DOHH2 (cell line): ENCODE data around the gene UBD.

Experiments used
- H3F3A ChIP-seq: fragments of 200-600 bp; sonication (generic), shearing (Covaris generic); 2 replicates; pipeline ENCODE4 v1.6.0; 2016; ENCODE audit warnings: antibody characterized with exemption, mild to moderate bottlenecking; ENCODE audit not compliant: control insufficient read depth, insufficient read depth
- H3K27ac ChIP-seq: fragments of 200-600 bp; sonication (generic); 2 replicates; pipeline ENCODE4 v1.5.1; 2014; ENCODE audit warnings: low read depth, mild to moderate bottlenecking, low read length, moderate library complexity
- H3K27me3 ChIP-seq: fragments of 200-600 bp; sonication (generic); 2 replicates; pipeline ENCODE4 v1.6.1; 2014; ENCODE audit warnings: mild to moderate bottlenecking, low read length, mixed read lengths; ENCODE audit not compliant: control insufficient read depth
- H3K36me3 ChIP-seq: fragments of 200-600 bp; sonication (generic); 2 replicates; pipeline ENCODE4 v1.6.1; 2014; ENCODE audit warnings: mild to moderate bottlenecking, low read length, moderate library complexity, mixed read lengths; ENCODE audit not compliant: control insufficient read depth
- H3K4me1 ChIP-seq: fragments of 200-600 bp; sonication (generic); 2 replicates; pipeline ENCODE4 v1.6.1; 2014; ENCODE audit warnings: mild to moderate bottlenecking, low read length, mixed read lengths; ENCODE audit not compliant: control insufficient read depth
- H3K4me2 ChIP-seq: fragments of 200-600 bp; sonication (generic); 2 replicates; pipeline ENCODE4 v1.6.0; 2014; ENCODE audit warnings: mild to moderate bottlenecking, low read length, moderate library complexity
- H3K4me3 ChIP-seq: fragments of 200-600 bp; sonication (generic); 2 replicates; pipeline ENCODE4 v1.5.1; 2014; ENCODE audit warnings: mild to moderate bottlenecking, low read length, mixed read lengths
- H3K79me2 ChIP-seq: fragments of 200-600 bp; sonication (generic); 2 replicates; pipeline ENCODE4 v1.6.1; 2014; ENCODE audit warnings: mild to moderate bottlenecking, low read length, mixed read lengths; ENCODE audit not compliant: control insufficient read depth
- H3K9me2 ChIP-seq: fragments of 200-600 bp; sonication (generic); replicated peaks from 2 replicates; pipeline ENCODE4 v1.6.1; 2014; ENCODE audit warnings: mild to moderate bottlenecking, low read length, mixed read lengths; ENCODE audit not compliant: control insufficient read depth
- H3K9me3 ChIP-seq: fragments of 200-600 bp; sonication (generic); 2 replicates; pipeline ENCODE4 v1.6.1; 2014; ENCODE audit warnings: antibody characterized with exemption, low read length, mixed read lengths; ENCODE audit not compliant: control insufficient read depth, insufficient read depth
- H4K20me1 ChIP-seq: fragments of 200-600 bp; sonication (generic); 2 replicates; pipeline ENCODE4 v1.6.0; 2014; ENCODE audit warnings: low read depth, mild to moderate bottlenecking, antibody characterized with exemption, low read length, moderate library complexity; ENCODE audit not compliant: control insufficient read depth, insufficient read depth
- EZH2phosphoT487 ChIP-seq: fragments of 200-600 bp; sonication (generic); IDR thresholded peaks from 2 replicates; pipeline ENCODE4 v1.6.1; 2017; ENCODE audit warnings: borderline replicate concordance, mild to moderate bottlenecking, antibody characterized with exemption, low read length, moderate library complexity, mixed read lengths
- TF ChIP-seq, protein P1 (sequence below): fragments of 200-600 bp; sonication (generic); IDR thresholded peaks from one replicate; pipeline ENCODE4 v1.5.1; 2014; ENCODE audit warnings: antibody characterized with exemption, mild to moderate bottlenecking, low read depth, low read length; ENCODE audit not compliant: poor library complexity, severe bottlenecking

The UBD gene

DNA sequence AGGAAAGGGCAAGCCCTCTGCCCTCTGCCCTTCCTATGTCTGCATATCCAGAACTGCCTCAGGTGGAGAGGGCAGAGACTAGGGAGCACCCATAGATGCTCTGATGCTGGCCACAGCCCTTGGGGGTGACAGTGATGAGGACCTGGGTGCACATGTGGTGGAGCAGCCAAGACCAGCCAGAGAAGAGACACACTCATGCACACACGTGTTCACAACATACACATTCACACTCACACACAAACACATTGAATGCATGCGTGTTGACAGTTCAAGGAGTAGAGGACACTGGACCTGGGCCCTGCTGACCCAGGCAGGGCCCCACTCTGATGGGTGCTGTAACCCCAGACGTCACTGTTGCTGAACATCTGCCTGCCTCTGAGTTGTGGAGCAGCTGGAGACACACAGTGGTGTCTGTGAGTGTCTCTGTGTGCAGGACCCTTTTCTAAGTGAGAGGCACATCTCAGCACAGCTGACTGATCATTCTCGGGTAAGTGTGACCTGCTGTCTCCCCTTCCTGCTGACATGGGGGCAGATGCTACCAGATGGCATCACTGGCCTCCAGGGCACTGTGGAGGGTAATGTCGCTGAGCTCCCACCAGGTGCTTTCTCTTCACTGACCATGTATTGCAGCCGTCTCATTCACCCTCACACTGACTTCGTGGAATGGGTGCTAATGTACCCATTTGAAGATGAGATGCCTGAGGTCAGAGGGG is 41.6 kb downstream of the UBD start:
- Histone ChIP-seq H3K4me1 (no peaks in the 10 kb centered on the region), H3K4me2 (no peak overlapping the region), H3K9me2 (no peaks in the 10 kb centered on the region), H3K36me3 (no peaks in the 10 kb centered on the region), H4K20me1 (no peaks in the 10 kb centered on the region), H3K79me2 (no peaks in the 10 kb centered on the region), H3K27me3 (peaks cover 4% of the 10 kb centered on the region; the same call in 1 of the 2 replicates), H3K27ac (no peak overlapping the region), H3K4me3 (no peak overlapping the region), H3F3A (no peaks in the 10 kb centered on the region), H3K9me3 (no peaks in the 10 kb centered on the region)
- TF ChIP-seq EZH2phosphoT487 = no peak

DNA sequence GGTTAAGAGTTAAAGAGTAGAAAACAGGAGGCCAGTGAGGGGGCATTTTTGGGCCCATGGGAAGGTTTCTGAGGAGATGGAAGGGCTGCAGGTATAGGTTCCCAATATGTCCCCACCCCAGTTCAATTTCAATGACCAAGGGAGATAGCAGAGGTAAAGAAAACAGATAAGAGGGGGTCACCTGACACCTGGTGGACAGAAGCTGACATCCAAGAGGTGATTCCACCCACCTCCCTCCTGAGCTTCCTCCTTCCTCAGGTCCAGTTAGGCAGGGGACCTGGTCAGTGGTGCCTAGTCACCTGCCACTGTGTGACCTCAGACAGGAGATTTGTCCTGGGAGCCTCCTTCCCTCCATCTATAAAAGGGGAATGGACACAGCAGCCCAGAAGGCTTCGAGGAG is 42.3 kb downstream of the UBD start:
- Histone ChIP-seq H3K4me3 (no peak overlapping the region), H3K27me3 (peaks cover 4% of the 10 kb centered on the region; the same call in 1 of the 2 replicates), H3K36me3 (no peaks in the 10 kb centered on the region), H3K79me2 (no peaks in the 10 kb centered on the region), H4K20me1 (no peaks in the 10 kb centered on the region), H3K9me3 (no peaks in the 10 kb centered on the region), H3K27ac (no peak overlapping the region), H3K4me1 (no peaks in the 10 kb centered on the region), H3K9me2 (no peaks in the 10 kb centered on the region), H3F3A (no peaks in the 10 kb centered on the region), H3K4me2 (no peak overlapping the region)
- TF ChIP-seq EZH2phosphoT487 = no peak
- TF ChIP-seq, protein P1, sequence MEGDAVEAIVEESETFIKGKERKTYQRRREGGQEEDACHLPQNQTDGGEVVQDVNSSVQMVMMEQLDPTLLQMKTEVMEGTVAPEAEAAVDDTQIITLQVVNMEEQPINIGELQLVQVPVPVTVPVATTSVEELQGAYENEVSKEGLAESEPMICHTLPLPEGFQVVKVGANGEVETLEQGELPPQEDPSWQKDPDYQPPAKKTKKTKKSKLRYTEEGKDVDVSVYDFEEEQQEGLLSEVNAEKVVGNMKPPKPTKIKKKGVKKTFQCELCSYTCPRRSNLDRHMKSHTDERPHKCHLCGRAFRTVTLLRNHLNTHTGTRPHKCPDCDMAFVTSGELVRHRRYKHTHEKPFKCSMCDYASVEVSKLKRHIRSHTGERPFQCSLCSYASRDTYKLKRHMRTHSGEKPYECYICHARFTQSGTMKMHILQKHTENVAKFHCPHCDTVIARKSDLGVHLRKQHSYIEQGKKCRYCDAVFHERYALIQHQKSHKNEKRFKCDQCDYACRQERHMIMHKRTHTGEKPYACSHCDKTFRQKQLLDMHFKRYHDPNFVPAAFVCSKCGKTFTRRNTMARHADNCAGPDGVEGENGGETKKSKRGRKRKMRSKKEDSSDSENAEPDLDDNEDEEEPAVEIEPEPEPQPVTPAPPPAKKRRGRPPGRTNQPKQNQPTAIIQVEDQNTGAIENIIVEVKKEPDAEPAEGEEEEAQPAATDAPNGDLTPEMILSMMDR = no peak

DNA sequence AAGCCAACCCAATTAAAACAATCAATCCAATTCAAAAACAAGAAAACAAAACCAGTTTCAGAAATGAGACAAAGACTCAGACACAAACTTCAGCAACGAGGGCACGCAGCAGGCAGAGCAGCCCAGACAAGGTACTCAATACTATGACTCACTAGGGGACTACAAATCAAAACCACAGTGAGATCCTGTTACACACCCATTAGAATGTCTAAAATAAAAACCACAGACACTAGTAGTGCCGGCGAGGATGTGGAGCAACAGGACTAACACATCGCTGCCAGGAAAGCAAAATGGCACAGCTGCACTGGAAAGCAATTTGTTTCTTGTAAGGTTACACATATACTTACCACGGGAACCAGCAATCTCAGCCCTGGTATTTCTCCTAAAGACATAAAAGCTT is 43.4 kb downstream of the UBD start:
- H3K4me1 ChIP-seq = no peaks in the 10 kb centered on the region
- no peaks in the 10 kb centered on the region for H3K9me3 ChIP-seq
- no peak overlapping the region for H3K4me2 ChIP-seq
- peaks cover 6% of the 10 kb centered on the region; the same call in 1 of the 2 replicates for H3K27me3 ChIP-seq
- H3K36me3 ChIP-seq = no peaks in the 10 kb centered on the region
- no peaks in the 10 kb centered on the region for H3K79me2 ChIP-seq
- H3F3A ChIP-seq = no peaks in the 10 kb centered on the region
- H3K27ac ChIP-seq = no peak overlapping the region
- H3K9me2 ChIP-seq = no peaks in the 10 kb centered on the region
- TF ChIP-seq, protein P1 = no peak
- TF ChIP-seq EZH2phosphoT487 = no peak
- H4K20me1 ChIP-seq = no peaks in the 10 kb centered on the region
- no peak overlapping the region for H3K4me3 ChIP-seq

DNA sequence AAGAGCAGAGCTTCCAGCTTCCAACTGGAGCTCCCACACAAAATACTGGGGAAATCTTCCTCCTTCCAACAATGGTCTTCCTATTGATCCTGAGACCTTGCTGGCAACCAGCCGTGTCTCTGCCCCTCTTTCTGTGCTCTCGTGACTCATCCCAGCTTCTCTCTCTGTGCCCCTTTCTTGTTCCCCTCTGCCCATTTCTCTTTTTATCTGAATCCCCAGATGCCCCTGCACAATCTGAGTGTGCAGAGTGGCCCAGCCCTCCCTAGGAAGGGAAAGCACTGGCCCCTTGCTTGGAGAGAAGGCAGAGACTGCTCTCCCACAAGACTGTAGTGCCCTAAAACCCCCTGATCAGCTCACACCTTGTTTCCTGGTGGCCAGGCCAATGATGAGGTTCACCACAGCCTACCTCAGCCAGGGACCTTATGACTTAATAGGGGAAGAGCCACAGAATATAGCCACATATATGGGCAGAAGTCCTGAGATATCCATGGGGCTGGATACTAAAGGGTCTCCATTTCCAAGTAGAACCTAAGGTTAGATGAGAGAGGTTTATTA is 48.7 kb downstream of the UBD start:
- Histone ChIP-seq H3K9me3 (no peaks in the 10 kb centered on the region), H3K9me2 (no peaks in the 10 kb centered on the region), H3F3A (no peaks in the 10 kb centered on the region), H3K4me1 (no peaks in the 10 kb centered on the region), H4K20me1 (no peaks in the 10 kb centered on the region), H3K27me3 (0 out of 2 replicates have a peak, but pooled peaks cover 2% of the 10 kb centered on the region), H3K36me3 (no peaks in the 10 kb centered on the region), H3K79me2 (no peaks in the 10 kb centered on the region), H3K4me3 (no peak overlapping the region), H3K4me2 (no peak overlapping the region), H3K27ac (no peak overlapping the region)
- no peak for TF ChIP-seq EZH2phosphoT487
